GM23248 (cell line): Measurements from ENCODE around the gene MRAS. TPM values are rescaled to one million over a fixed set of nuclear protein-coding genes. Genes with fewer than 3 reads are reported as not detected.

Experiments
- DNase-seq: peaks from one replicate; pipeline ENCODE4 v3.0.0-alpha.2; 2015
- H2AFZ ChIP-seq: fragments of 200-600 bp; sonication (generic); 2 replicates; pipeline ENCODE4 v1.6.1; 2016; ENCODE audit warnings: antibody characterized with exemption
- H3F3A ChIP-seq: fragments of 200-600 bp; sonication (generic); 2 replicates; pipeline ENCODE4 v1.6.1; 2016; ENCODE audit warnings: mild to moderate bottlenecking, antibody characterized with exemption, mixed run types; ENCODE audit not compliant: insufficient read depth
- H3K27ac ChIP-seq: fragments of 200-600 bp; sonication (generic); 2 replicates; pipeline ENCODE4 v1.5.1; 2016; ENCODE audit warnings: mild to moderate bottlenecking
- H3K27me3 ChIP-seq: fragments of 200-600 bp; sonication (generic); replicated peaks from 2 replicates; pipeline ENCODE4 v1.6.1; 2016; ENCODE audit warnings: mild to moderate bottlenecking; ENCODE audit not compliant: insufficient read depth
- H3K36me3 ChIP-seq: fragments of 200-600 bp; sonication (generic); 2 replicates; pipeline ENCODE4 v1.6.1; 2016; ENCODE audit warnings: low read depth, mild to moderate bottlenecking
- H3K4me1 ChIP-seq: fragments of 200-600 bp; sonication (generic); 2 replicates; pipeline ENCODE4 v1.6.1; 2016; ENCODE audit warnings: mild to moderate bottlenecking; ENCODE audit not compliant: insufficient read depth
- H3K4me2 ChIP-seq: fragments of 200-600 bp; sonication (generic); one replicate; pipeline ENCODE4 v1.6.1; 2016; ENCODE audit warnings: mild to moderate bottlenecking; ENCODE audit not compliant: unreplicated experiment
- H3K4me3 ChIP-seq: fragments of 200-600 bp; sonication (generic); 2 replicates; pipeline ENCODE4 v1.5.1; 2016; ENCODE audit warnings: mild to moderate bottlenecking
- H3K79me2 ChIP-seq: fragments of 200-600 bp; sonication (generic); 2 replicates; pipeline ENCODE4 v1.6.1; 2016; ENCODE audit warnings: mild to moderate bottlenecking; ENCODE audit not compliant: insufficient read depth
- H3K9ac ChIP-seq: fragments of 200-600 bp; sonication (generic); 2 replicates; pipeline ENCODE4 v1.6.1; 2016; ENCODE audit warnings: mild to moderate bottlenecking
- H3K9me2 ChIP-seq: fragments of 200-600 bp; sonication (generic); 2 replicates; pipeline ENCODE4 v1.6.1; 2016; ENCODE audit warnings: mixed run types, mild to moderate bottlenecking, moderate library complexity; ENCODE audit not compliant: insufficient read depth
- H3K9me3 ChIP-seq: fragments of 200-600 bp; sonication (generic); one replicate; pipeline ENCODE4 v1.6.1; 2017; ENCODE audit warnings: low read depth
- H4K20me1 ChIP-seq: fragments of 200-600 bp; sonication (generic); 2 replicates; pipeline ENCODE4 v1.6.0; 2016; ENCODE audit not compliant: insufficient read depth
- EZH2 ChIP-seq: fragments of 200-600 bp; sonication (generic); IDR thresholded peaks from 2 replicates; pipeline ENCODE4 v1.6.1; 2018; ENCODE audit warnings: antibody characterized with exemption, mild to moderate bottlenecking; ENCODE audit not compliant: insufficient read depth, poor library complexity, severe bottlenecking
- EZH2phosphoT487 ChIP-seq: fragments of 200-600 bp; sonication (generic); IDR thresholded peaks from 2 replicates; pipeline ENCODE4 v1.6.1; 2018; ENCODE audit warnings: antibody characterized with exemption, moderate library complexity, mild to moderate bottlenecking, low read depth; ENCODE audit not compliant: insufficient read depth
- WGBS, 2 experiments: methylation state at CpG; one replicate each; pipeline ENCODE4 v1.1.6; 2015 to 2017; ENCODE audit warnings: low lambda C conversion rate in 2 of 2, low coverage in 1 of 2; ENCODE audit errors: missing lambda C conversion rate in 2 of 2; 5-methylcytosine and 5-hydroxymethylcytosine counted together
- in situ Hi-C: fragments of 300-500 bp; cut with MboI; formaldehyde crosslinking; loops from 2 replicates; pipeline ENCODE4 v1.15.0; 2020
- polyA plus RNA-seq: library from polyadenylated mRNA; unstranded; fragments of >200 nt; fragmentation: Nextera tagmentation; extraction: Ambion mirVana; gene quantifications from 2 replicates; pipeline ENCODE4 v1.2.1, GENCODE V29; 2016
- total RNA-seq: library from RNA; depleted of rRNA; stranded (reverse); fragments of >200 nt; shearing (Covaris generic); gene quantifications from 2 replicates; pipeline ENCODE4 v1.2.3, GENCODE V29; 2014

The MRAS gene
- total and polyA plus RNA-seq, 2 experiments from 2014 or later, result 54.9 to 65.1 TPM

- Histone ChIP-seq H3K4me2 (no peak overlapping the region), H3K36me3 (no peaks in the 10 kb centered on the region), H3K27me3 (no peaks in the 10 kb centered on the region), H4K20me1 (no peaks in the 10 kb centered on the region), H3K4me3 (no peak overlapping the region), H3F3A (peaks cover 12% of the 10 kb centered on the region), H3K27ac (no peak overlapping the region), H2AFZ (no peak overlapping the region), H3K9me3 (no peaks in the 10 kb centered on the region), H3K9me2 (no peaks in the 10 kb centered on the region), H3K4me1 (no peaks in the 10 kb centered on the region), H3K79me2 (no peaks in the 10 kb centered on the region), H3K9ac (no peak overlapping the region)
- no peak for TF ChIP-seq EZH2phosphoT487
- TF ChIP-seq EZH2, result no peak
- in situ Hi-C loops, result no loop called here
- 67 to 75% methylated on average over 4 of the region's 4 CpGs for WGBS, 2 experiments
- DNase-seq, result no peak
Measured at GRCh38 chr3:138334608-138335007, 13.8 kb upstream of the MRAS start.

GRCh38 chr3:138336454-138336999 lies 11.9 kb upstream of the MRAS start:
- WGBS, 2 experiments, result 92 to 93% methylated on average over 4 of the region's 4 CpGs
- no peaks in the 10 kb centered on the region for H3K79me2 ChIP-seq
- H2AFZ ChIP-seq, result no peak overlapping the region
- DNase-seq, result no peak
- no peak for TF ChIP-seq EZH2phosphoT487
- TF ChIP-seq EZH2, result no peak
- no peaks in the 10 kb centered on the region for H3K9me3 ChIP-seq
- no peaks in the 10 kb centered on the region for H4K20me1 ChIP-seq
- H3K4me3 ChIP-seq, result no peak overlapping the region
- no peaks in the 10 kb centered on the region for H3K27me3 ChIP-seq
- in situ Hi-C loops, result no loop called here
- H3K4me2 ChIP-seq, result no peak overlapping the region
- H3F3A ChIP-seq, result no peaks in the 10 kb centered on the region
- no peak overlapping the region for H3K9ac ChIP-seq
- no peaks in the 10 kb centered on the region for H3K36me3 ChIP-seq
- no peaks in the 10 kb centered on the region for H3K4me1 ChIP-seq
- no peak overlapping the region for H3K27ac ChIP-seq
- H3K9me2 ChIP-seq, result no peaks in the 10 kb centered on the region

DNA sequence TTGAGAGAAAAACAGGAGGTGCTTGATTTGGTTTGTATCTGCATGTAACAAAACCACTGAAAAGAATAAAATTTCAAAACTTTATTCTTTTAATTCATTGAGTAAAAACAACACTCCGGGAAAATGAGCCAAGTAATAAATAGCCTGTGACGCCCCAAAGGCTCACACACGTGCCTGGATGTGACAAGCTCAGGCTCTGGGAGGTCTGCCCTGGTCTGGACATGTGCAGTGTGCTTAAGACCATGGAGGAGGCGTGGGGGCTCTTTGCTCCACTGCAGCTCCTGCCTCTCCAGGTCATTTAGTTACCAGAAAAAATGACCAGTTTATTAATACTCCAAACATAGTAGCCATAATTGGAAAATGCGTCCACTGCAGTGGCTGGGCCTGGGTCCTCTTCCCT lies 10.1 kb upstream of the MRAS start:
- no peak overlapping the region for H2AFZ ChIP-seq
- in situ Hi-C loops, result no loop called here
- no peak overlapping the region for H3K4me2 ChIP-seq
- H3K4me1 ChIP-seq, result no peaks in the 10 kb centered on the region
- no peaks in the 10 kb centered on the region for H3F3A ChIP-seq
- no peaks in the 10 kb centered on the region for H3K36me3 ChIP-seq
- no peaks in the 10 kb centered on the region for H3K79me2 ChIP-seq
- 37 to 48% methylated on average over 5 of the region's 5 CpGs for WGBS, 2 experiments
- no peak for TF ChIP-seq EZH2
- no peak for TF ChIP-seq EZH2phosphoT487
- H3K27ac ChIP-seq, result no peak overlapping the region
- H3K9me3 ChIP-seq, result no peaks in the 10 kb centered on the region
- no peaks in the 10 kb centered on the region for H4K20me1 ChIP-seq
- no peak overlapping the region for H3K4me3 ChIP-seq
- H3K9ac ChIP-seq, result no peak overlapping the region
- no peaks in the 10 kb centered on the region for H3K9me2 ChIP-seq
- no peaks in the 10 kb centered on the region for H3K27me3 ChIP-seq
- DNase-seq, result no peak

DNA sequence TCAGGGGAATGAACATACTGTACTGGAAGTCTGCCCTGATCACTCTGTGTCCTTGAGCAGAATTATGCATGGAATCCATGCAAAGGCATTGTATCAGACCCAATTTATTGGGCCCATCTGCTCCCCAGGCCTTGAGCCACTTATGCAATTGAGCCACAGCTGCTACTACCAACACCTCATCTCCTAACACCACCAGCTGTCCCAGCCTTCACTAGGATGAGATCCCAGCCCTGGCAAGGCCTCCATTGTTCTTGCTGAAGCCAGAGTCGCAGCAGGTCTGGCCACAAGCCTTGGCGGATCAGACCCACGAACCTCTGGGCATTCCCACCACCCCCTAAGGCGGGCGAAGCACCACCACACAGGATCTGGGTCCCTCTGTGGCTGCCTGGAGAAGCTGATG lies 9.6 kb upstream of the MRAS start:
- DNase-seq, result no peak
- H3K4me3 ChIP-seq, result no peak overlapping the region
- H3K9ac ChIP-seq, result no peak overlapping the region
- H3K9me3 ChIP-seq, result no peaks in the 10 kb centered on the region
- no peaks in the 10 kb centered on the region for H3K27me3 ChIP-seq
- H3K4me2 ChIP-seq, result no peak overlapping the region
- H3K9me2 ChIP-seq, result no peaks in the 10 kb centered on the region
- 60 to 69% methylated on average over 5 of the region's 5 CpGs for WGBS, 2 experiments
- H4K20me1 ChIP-seq, result no peaks in the 10 kb centered on the region
- no peaks in the 10 kb centered on the region for H3K79me2 ChIP-seq
- H3K4me1 ChIP-seq, result no peaks in the 10 kb centered on the region
- in situ Hi-C loops, result no loop called here
- no peaks in the 10 kb centered on the region for H3F3A ChIP-seq
- no peak for TF ChIP-seq EZH2phosphoT487
- TF ChIP-seq EZH2, result no peak
- no peak overlapping the region for H3K27ac ChIP-seq
- no peaks in the 10 kb centered on the region for H3K36me3 ChIP-seq
- H2AFZ ChIP-seq, result no peak overlapping the region

DNA sequence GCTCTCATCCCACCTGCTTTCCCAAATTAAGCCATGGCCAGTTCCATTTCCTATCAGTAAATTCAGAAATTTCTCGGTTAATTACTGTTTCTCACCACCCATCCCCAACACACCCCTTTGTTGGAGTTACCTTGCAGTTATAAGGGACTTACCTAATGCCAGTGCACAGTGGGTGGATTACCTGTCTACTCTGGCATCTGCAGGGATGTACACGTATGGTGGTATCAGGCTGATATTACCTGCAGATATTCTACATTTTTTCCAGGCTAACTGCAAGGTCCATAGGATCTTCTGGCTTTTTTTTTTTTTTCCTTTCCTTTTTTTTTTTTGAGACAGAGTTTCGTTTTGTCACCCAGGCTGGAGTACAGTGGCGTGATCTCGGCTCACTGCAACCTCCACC lies 7.9 kb upstream of the MRAS start:
- Histone ChIP-seq H3K9ac (no peak overlapping the region), H3F3A (no peaks in the 10 kb centered on the region), H3K27ac (no peak overlapping the region), H3K4me3 (no peak overlapping the region), H3K27me3 (no peaks in the 10 kb centered on the region), H4K20me1 (no peaks in the 10 kb centered on the region), H3K9me2 (no peaks in the 10 kb centered on the region), H3K9me3 (no peaks in the 10 kb centered on the region), H3K79me2 (no peaks in the 10 kb centered on the region), H2AFZ (no peak overlapping the region), H3K36me3 (no peaks in the 10 kb centered on the region), H3K4me1 (no peaks in the 10 kb centered on the region), H3K4me2 (no peak overlapping the region)
- 79 to 98% methylated on average over 2 to 5 of the region's 5 CpGs for WGBS, 2 experiments
- in situ Hi-C loops, result no loop called here
- TF ChIP-seq EZH2phosphoT487 (no peak), EZH2 (no peak)
- DNase-seq, result no peak
